CD4-positive, alpha-beta T cell treated with Interleukin-17A for 4 hours (primary cell): Measurements from ENCODE around the gene CARD14.
"Not testable (repeated sequence)": the region's sequence is repeated elsewhere in the genome, so short reads cannot be mapped to it uniquely, and the experiment has no call there.

Experiments
- DNase-seq: peaks from one replicate; pipeline ENCODE4 v3.0.0-alpha.2; 2020; ENCODE audit warnings: mixed read lengths

The CARD14 gene

GRCh38 chr17:80187090-80187489 lies 17.3 kb downstream of the CARD14 start:
- DNase-seq = no peak

- no peak for DNase-seq
Measured at GRCh38 chr17:80187515-80187941, 17.7 kb downstream of the CARD14 start.

- no peak for DNase-seq
Measured at GRCh38 chr17:80189611-80190010, 19.8 kb downstream of the CARD14 start.

- DNase-seq = no peak
Measured at GRCh38 chr17:80190716-80191115, 20.9 kb downstream of the CARD14 start.

GRCh38 chr17:80191192-80191591 lies 21.4 kb downstream of the CARD14 start:
- no peak for DNase-seq

- DNase-seq = no peak
Measured at GRCh38 chr17:80191865-80192661, 22.2 kb downstream of the CARD14 start.

GRCh38 chr17:80195141-80195540 lies 25.3 kb downstream of the CARD14 start:
- no peak for DNase-seq

GRCh38 chr17:80195671-80196529 lies 26.1 kb downstream of the CARD14 start:
- peak; percentile 71 for DNase-seq

- DNase-seq = no peak
Measured at GRCh38 chr17:80196652-80197051, 26.8 kb downstream of the CARD14 start.

- DNase-seq = no peak
Measured at GRCh38 chr17:80198144-80198661, 28.4 kb downstream of the CARD14 start.

- DNase-seq = not testable (repeated sequence)
Measured at GRCh38 chr17:80199295-80199694, 29.5 kb downstream of the CARD14 start.

GRCh38 chr17:80201446-80201845 lies 31.6 kb downstream of the CARD14 start:
- DNase-seq = no peak

- no peak for DNase-seq
Measured at GRCh38 chr17:80202197-80202596, 32.4 kb downstream of the CARD14 start.

GRCh38 chr17:80203471-80203963 lies 33.7 kb downstream of the CARD14 start:
- DNase-seq = no peak

- DNase-seq = no peak
Measured at GRCh38 chr17:80204626-80205468, 35.0 kb downstream of the CARD14 start.

GRCh38 chr17:80205811-80206210 lies 36.0 kb downstream of the CARD14 start:
- DNase-seq = no peak

- DNase-seq = no peak
Measured at GRCh38 chr17:80208050-80208449, 38.2 kb downstream of the CARD14 start.

- DNase-seq = no peak
Measured at GRCh38 chr17:80209765-80210164, 39.9 kb downstream of the CARD14 start.

GRCh38 chr17:80210348-80211108 lies 40.7 kb downstream of the CARD14 start:
- no peak for DNase-seq

GRCh38 chr17:80212109-80212508 lies 42.3 kb downstream of the CARD14 start:
- DNase-seq = no peak

GRCh38 chr17:80212511-80212910 lies 42.7 kb downstream of the CARD14 start:
- DNase-seq = no peak
